Measurements from ENCODE around the gene HDGF. TPM values are rescaled to one million over a fixed set of nuclear protein-coding genes. Genes with fewer than 3 reads are reported as not detected.

The HDGF gene
- total RNA-seq, 2 experiments from 2014 or later, result 282 to 283 TPM

DNA sequence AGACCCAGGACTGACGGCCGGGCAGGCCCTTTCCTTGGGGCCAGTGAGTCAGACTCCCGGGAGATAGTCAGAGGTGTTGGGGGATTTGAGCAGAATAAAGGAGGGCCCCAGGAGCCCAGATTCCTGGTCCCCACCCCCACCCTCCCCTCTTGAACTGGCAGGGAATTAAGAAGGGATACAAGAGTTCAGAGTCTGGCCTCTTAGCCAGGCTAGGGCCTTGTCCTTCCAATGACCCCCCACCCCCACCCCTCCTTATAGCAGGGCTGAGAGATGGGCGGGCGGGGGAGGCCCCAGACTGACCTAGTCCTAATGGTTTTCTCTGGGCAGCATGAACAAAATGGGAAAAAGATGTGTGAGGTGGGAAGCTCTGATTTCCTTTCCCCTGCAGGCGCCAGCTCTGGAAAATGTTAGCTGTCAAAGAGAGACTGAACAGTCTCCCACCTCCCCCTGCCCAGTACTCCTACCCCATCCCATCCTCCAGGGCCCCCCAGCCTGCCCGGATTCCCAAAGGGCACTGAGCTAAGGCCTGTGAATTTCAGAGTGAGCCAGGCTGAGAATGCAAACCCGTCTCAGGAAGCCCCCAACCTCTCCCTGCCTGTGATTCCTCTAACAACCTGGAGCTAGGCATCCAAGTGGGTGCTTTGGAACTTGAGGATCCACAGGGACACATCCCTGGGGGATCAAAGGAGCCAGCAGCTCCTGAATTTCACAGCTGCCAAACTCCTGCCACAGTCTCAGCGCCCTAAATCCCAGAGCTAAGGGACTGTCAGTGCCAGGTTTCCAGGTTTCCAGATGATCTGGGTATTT is 40.3 kb downstream of the HDGF start:
- DNase-seq, result no peak
- H3K27me3 Mint-ChIP-seq (ENCODE audit: low read depth), result peaks cover 3% of the 10 kb centered on the region
- H3K9me3 Mint-ChIP-seq, result no peaks in the 10 kb centered on the region
- H3K27ac Mint-ChIP-seq, result no peak overlapping the region
- peaks cover 2% of the 10 kb centered on the region for H3K36me3 Mint-ChIP-seq (ENCODE audit: low read depth)
- CTCF ChIA-PET, result interaction anchor here (0.6 to 7.9 kb wide), 8 partner anchors 15 to 278 kb away, joined by 3 to 69 read pairs (median 4); partner anchors contain the start of genes METTL25B and NTRK1
- H3K4me3 Mint-ChIP-seq, result no peak overlapping the region
- H3K4me1 Mint-ChIP-seq (ENCODE audit: low read depth), result peaks cover 9% of the 10 kb centered on the region
- intact Hi-C loops (cut with micrococcal nuclease), result no loop called here

DNA sequence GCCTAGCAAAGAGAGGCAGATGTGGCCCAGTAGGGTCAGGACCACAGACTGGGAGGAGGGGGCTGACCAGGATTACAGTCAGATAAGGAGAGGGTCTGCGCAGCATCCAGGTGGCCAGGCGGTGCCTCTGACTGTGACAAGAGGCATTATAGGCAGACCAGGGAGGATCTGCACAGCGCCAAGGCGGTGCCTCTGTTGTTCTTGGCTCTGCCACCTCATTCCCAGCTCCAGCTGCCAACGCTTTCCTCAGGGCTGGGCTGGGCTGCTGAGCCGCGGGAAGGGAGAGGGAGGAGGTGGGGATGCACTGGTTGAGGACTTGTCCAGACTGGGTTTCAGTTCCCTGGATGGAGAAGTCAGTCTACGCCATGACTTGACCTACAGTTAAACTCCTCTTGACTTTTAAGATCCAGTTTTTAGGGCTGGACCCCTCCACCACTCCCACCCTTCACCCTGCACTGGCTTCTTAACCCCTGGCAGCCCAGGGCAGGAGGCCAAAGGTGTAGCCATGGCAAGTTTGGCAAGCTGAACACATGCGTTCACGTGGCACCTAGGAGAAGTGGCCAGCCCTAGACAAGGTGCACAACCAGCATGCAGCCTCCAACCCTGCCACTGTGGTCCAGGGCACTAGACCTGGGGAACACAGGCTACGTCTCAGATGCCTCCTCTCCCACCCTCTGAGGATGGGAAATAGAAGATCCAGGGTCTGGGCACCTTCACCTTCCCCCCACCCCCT is 41.6 kb downstream of the HDGF start:
- intact Hi-C loops (cut with micrococcal nuclease), result loop anchor here (5.0 kb wide), 1 partner anchor 152 kb away; the partner anchor contains the start of gene NTRK1
- CTCF ChIA-PET, result interaction anchor here (6.4 to 11.8 kb wide), 3 partner anchors 16 to 19 kb away, joined by 53 to 183 read pairs (median 69); partner anchors contain the start of gene METTL25B

DNA sequence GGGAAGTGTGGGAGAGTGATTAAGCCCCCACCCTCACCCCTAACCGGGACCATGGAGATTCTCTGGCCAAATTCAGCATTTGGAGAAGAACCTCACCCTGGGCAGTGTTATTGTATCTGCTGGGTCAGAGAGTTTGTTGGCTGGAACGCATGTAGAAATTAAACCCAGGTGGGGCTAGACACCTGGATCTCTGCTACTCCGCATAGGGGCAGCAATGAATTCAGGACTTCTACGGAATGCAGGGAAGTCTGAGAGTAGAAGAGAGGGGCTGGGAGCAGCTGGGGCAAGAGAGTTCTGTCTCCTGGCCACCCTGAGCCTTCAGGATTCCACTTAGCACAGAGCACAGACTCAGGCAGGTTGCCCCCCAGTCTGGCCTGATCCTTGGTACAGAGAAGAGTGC is 42.4 kb downstream of the HDGF start:
- intact Hi-C loops (cut with micrococcal nuclease), result loop anchor here (5.0 kb wide), 1 partner anchor 153 kb away; the partner anchor contains the start of gene NTRK1

More for the DNA sequence above, 41.6 kb downstream of the HDGF start:
- H3K36me3 Mint-ChIP-seq (ENCODE audit: low read depth), result no peaks in the 10 kb centered on the region
- H3K9me3 Mint-ChIP-seq, result no peaks in the 10 kb centered on the region
- no peak overlapping the region for H3K4me3 Mint-ChIP-seq
- peaks cover 21% of the 10 kb centered on the region for H3K4me1 Mint-ChIP-seq (ENCODE audit: low read depth)
- no peak for DNase-seq
- no peak overlapping the region for H3K27ac Mint-ChIP-seq
- peaks cover 8% of the 10 kb centered on the region for H3K27me3 Mint-ChIP-seq (ENCODE audit: low read depth)

DNA sequence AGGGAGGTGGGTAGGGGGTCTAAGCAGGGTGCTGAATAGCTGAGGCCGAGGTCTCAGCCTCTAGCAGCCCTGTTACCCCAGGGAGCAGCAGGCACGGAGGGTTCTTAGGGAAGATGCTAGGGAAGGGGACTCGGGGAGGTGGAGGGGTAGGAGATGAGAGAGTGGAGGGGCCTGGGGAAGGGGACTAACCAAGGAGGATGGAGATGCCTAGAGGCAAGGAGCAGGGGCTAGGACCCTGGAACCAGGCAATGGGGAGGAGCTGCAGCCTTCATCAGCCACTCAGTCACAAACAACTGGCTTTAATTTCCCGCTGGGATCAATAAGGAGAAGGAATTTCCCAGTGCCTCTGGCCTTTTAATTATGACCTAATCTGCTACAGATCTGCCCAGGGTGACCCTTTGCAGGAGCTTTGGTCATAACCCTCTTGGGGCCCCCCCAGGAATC is 43.2 kb downstream of the HDGF start:
- Mint-ChIP-seq H3K36me3 (ENCODE audit: low read depth) (no peaks in the 10 kb centered on the region), H3K4me3 (no peak overlapping the region), H3K27me3 (ENCODE audit: low read depth) (peaks cover 22% of the 10 kb centered on the region), H3K4me1 (ENCODE audit: low read depth) (peaks cover 27% of the 10 kb centered on the region), H3K27ac (no peak overlapping the region), H3K9me3 (no peaks in the 10 kb centered on the region)
- CTCF ChIA-PET, result interaction anchor here (3.1 to 11.8 kb wide), 4 partner anchors 17 to 152 kb away, joined by 14 to 183 read pairs (median 36); partner anchors contain the start of gene NTRK1
- intact Hi-C loops (cut with micrococcal nuclease), result loop anchor here (5.0 kb wide), 1 partner anchor 154 kb away; the partner anchor contains the start of gene NTRK1
- no peak for DNase-seq

More for the DNA sequence above, 42.4 kb downstream of the HDGF start:
- Mint-ChIP-seq H3K4me1 (ENCODE audit: low read depth) (peaks cover 27% of the 10 kb centered on the region), H3K27ac (no peak overlapping the region), H3K36me3 (ENCODE audit: low read depth) (no peaks in the 10 kb centered on the region), H3K9me3 (no peaks in the 10 kb centered on the region), H3K4me3 (no peak overlapping the region), H3K27me3 (ENCODE audit: low read depth) (peaks cover 16% of the 10 kb centered on the region)
- no peak for DNase-seq
- CTCF ChIA-PET, result interaction anchor here (7.9 to 11.8 kb wide), 2 partner anchors 17 to 18 kb away, joined by 69 to 183 read pairs; partner anchors contain the start of gene METTL25B

DNA sequence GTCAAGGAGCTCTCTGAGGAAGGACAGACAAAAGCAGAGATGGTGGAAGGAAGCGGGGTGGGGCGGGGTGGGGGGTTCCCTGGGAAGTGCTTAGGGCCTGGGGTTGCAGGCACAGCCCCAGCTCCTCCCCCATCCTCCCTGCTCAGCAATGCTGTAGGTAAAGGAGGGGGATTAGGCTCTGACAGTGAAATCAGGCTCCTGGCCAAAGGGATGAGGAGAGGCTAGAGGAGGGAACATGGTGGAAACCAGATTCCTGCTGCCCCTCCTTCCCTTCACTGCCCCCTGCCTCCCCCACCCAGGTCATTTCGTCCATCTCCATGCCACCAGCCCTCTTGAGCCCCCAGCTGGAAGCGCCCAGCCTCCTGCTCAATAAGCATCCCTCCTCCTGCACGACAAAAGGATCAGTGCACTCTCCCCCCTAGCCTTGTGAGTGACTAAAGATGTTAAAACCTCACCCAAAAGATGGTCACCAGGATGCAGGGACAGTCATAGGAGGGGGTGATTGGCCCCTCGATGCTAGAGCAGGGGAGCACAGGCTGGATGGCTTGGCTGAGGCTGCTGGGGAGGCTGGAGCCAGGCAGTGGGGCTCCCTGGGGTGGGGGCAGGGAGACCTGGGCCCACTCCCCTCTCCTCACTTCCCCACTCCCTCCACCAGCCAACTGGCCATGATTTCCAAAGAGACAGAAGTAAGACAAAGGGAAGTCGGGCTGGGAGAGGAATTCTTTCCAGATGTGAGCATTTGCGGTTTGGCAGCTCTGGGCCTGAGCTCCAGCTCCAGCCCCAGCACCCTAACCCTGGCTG is 43.9 kb downstream of the HDGF start:
- Mint-ChIP-seq H3K4me1 (ENCODE audit: low read depth) (peaks cover 27% of the 10 kb centered on the region), H3K27me3 (ENCODE audit: low read depth) (peaks cover 25% of the 10 kb centered on the region), H3K9me3 (no peaks in the 10 kb centered on the region), H3K27ac (no peak overlapping the region), H3K36me3 (ENCODE audit: low read depth) (no peaks in the 10 kb centered on the region), H3K4me3 (no peak overlapping the region)
- intact Hi-C loops (cut with micrococcal nuclease), result loop anchor here (5.0 kb wide), 1 partner anchor 155 kb away; the partner anchor contains the start of gene NTRK1
- CTCF ChIA-PET, result interaction anchor here (0.9 to 11.8 kb wide), 12 partner anchors 13 to 153 kb away, joined by 3 to 183 read pairs (median 16); partner anchors contain the start of gene NTRK1
- DNase-seq, result no peak

DNA sequence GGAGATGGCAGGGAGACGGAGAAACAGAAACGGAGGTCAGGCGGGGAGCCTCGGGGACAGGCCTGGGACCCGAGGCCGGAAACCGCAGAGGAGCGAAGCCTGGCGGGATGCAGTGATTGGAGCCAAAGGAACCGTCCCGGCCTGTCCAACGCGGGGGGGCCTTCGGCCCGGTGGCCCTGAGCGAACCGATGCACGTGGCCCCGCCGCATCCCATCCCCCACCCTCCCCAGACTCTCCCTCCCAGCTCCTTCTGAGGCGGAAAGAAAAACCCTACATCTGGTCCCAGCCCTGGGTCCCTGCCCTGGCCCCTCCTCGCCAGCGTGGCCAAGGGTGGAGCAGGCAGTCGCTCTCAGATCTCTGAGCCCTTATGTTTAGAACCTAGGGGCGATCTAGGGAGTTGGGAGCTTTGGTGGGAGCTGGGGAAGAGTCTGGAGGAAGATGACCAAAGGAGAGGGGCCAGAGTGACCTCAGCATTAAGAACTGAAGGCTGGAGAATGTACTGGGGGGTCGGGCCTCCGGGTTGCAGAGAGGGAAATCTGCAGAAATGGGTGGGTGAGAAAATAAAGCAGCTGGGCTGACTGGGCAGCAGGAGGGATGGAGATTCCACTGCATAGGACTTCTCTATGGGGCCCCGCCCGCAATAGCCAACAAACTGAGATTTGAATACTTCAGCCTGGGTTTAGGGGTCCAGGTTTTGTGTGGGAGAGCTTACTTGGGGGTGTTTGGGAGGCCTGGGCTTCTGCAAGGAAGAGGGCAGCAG is 44.6 kb downstream of the HDGF start:
- Mint-ChIP-seq H3K36me3 (ENCODE audit: low read depth) (no peaks in the 10 kb centered on the region), H3K27me3 (ENCODE audit: low read depth) (peaks cover 25% of the 10 kb centered on the region), H3K4me3 (peak overlapping the region; percentile 76), H3K9me3 (no peaks in the 10 kb centered on the region), H3K27ac (no peak overlapping the region), H3K4me1 (ENCODE audit: low read depth) (peaks cover 27% of the 10 kb centered on the region)
- DNase-seq, result no peak
- CTCF ChIA-PET, result interaction anchor here (0.9 to 11.8 kb wide), 21 partner anchors 9 to 164 kb away, joined by 3 to 183 read pairs (median 8); partner anchors contain the start of gene NTRK1
- intact Hi-C loops (cut with micrococcal nuclease), result loop anchor here (1.0 to 5.0 kb wide), 5 partner anchors 14 to 155 kb away; partner anchors contain the start of gene NTRK1

DNA sequence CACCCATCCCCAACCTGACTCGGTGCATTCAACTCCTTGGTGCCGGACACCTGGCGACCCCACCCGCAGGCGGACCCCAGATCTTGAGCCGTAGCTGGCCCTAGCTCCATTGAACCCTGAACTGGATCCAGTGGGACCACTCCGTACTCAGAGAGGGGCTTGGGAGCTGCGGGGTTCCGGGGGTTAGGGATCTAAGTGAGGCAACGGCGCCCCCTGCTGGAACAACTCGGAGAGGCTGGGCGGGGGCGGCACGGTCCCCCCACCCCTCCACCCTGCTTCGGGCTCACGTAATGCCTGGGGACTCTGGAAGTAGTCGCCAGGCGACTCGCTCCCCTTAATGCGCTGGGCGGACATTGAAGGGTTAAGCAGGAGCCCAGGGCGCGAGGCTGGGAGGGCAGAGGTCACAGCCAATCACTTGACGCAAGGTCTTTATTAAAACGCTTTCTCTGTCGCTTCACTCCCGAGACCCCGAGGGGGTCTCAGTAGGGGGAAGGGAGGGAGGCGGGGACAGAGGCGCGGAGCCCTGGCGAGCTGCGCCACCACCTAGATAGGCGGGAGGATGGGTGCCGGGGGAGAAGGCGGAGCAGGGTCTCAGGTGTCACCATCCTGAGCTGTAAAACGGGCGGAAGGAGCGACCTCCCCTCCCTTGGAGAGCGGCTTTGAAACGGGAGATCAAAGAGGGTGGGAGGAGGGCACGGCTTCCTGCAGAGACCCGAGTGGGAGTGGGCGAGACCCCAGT is 45.4 kb downstream of the HDGF start:
- peak overlapping the region; percentile 46 for H3K27ac Mint-ChIP-seq
- DNase-seq, result peak; percentile 77
- CTCF ChIA-PET, result interaction anchor here (0.6 to 11.8 kb wide), 25 partner anchors 8 to 164 kb away, joined by 3 to 183 read pairs (median 7); partner anchors contain the start of genes NES and NTRK1
- intact Hi-C loops (cut with micrococcal nuclease), result loop anchor here (1.0 to 5.0 kb wide), 6 partner anchors 15 to 156 kb away; partner anchors contain the start of gene NTRK1
- H3K36me3 Mint-ChIP-seq (ENCODE audit: low read depth), result no peaks in the 10 kb centered on the region
- no peaks in the 10 kb centered on the region for H3K9me3 Mint-ChIP-seq
- H3K4me3 Mint-ChIP-seq, result peak overlapping the region; percentile 76
- peaks cover 27% of the 10 kb centered on the region for H3K4me1 Mint-ChIP-seq (ENCODE audit: low read depth)
- peaks cover 25% of the 10 kb centered on the region for H3K27me3 Mint-ChIP-seq (ENCODE audit: low read depth)

DNA sequence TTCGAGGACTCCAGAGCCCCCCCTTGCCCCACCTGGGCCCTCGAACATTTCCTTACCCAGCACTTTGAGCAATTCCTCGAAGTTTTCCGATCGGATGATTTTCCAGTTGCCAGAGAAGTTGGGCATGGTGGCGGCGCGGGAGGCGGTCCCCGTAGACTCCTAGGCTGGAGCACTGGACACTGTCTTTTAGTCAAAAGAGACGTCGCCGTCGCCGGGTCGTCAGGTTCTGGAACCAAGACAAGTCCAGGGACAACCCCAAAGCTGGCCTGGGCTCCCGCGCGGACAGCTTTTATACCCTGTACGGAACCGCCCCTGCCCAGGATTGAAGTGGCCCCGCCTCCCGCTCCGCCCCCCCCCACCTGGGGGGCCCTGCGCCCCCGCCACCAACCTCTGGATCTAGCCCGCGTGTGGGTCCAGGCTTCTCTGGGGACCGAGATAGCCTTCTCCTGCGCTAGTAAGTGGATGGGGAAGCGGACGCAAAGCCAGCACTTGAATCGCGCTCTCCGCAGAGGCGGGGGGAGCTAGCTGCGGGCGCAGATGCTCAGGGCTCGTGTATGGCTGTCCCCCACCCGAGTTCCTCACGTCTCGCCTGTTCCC is 46.1 kb downstream of the HDGF start, which contains the start of gene CRABP2:
CRABP2 (minus strand) TSS at position 263 of the 597 bp plus-strand sequence; CDS start at position 126, 137 bp downstream.
- intact Hi-C loops (cut with micrococcal nuclease), result loop anchor here (1.0 to 5.0 kb wide), 2 partner anchors 16 to 157 kb away; partner anchors contain the start of gene NTRK1
- Mint-ChIP-seq H3K9me3 (no peaks in the 10 kb centered on the region), H3K36me3 (ENCODE audit: low read depth) (no peaks in the 10 kb centered on the region), H3K4me1 (ENCODE audit: low read depth) (peaks cover 27% of the 10 kb centered on the region), H3K4me3 (peak within 1 kb of the TSS; percentile 76), H3K27me3 (ENCODE audit: low read depth) (peaks cover 25% of the 10 kb centered on the region), H3K27ac (peak within 1 kb of the TSS; percentile 46)
- CTCF ChIA-PET, result interaction anchor here (0.6 to 11.8 kb wide), 23 partner anchors 9 to 163 kb away, joined by 3 to 183 read pairs (median 8); partner anchors contain the start of genes NES and NTRK1
- peak; percentile 35 for DNase-seq

DNA sequence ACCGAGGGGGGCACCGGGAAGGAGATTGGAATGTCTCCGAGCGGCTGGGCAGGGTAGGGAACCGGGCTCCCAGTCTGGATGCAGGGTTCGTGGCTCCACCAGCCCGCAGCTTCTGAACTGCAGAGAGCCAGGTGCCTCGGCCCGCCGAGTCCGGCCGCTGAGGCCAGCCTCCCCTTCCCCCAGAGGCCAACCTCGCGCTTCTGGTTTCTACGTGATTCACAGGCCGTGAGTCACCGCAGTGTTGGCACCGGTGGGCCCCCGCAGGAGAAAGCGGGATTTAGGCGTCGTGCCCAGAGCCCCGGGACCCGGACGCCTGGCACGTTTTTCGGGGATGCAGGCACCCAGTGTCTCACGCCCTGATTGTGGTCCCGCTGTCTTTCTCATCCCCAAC is 46.5 kb downstream of the HDGF start:
- CTCF ChIA-PET, result interaction anchor here (1.2 to 11.8 kb wide), 9 partner anchors 14 to 91 kb away, joined by 3 to 183 read pairs (median 17); partner anchors contain the start of gene NES
- no peak overlapping the region for H3K27ac Mint-ChIP-seq
- intact Hi-C loops (cut with micrococcal nuclease), result loop anchor here (1.0 to 5.0 kb wide), 2 partner anchors 16 to 157 kb away; partner anchors contain the start of gene NTRK1
- H3K27me3 Mint-ChIP-seq (ENCODE audit: low read depth), result peaks cover 25% of the 10 kb centered on the region
- H3K9me3 Mint-ChIP-seq, result no peaks in the 10 kb centered on the region
- peak; percentile 73 for DNase-seq
- peaks cover 27% of the 10 kb centered on the region for H3K4me1 Mint-ChIP-seq (ENCODE audit: low read depth)
- H3K36me3 Mint-ChIP-seq (ENCODE audit: low read depth), result no peaks in the 10 kb centered on the region
- peak overlapping the region; percentile 39 for H3K4me3 Mint-ChIP-seq
